Measurements from ENCODE around the gene STK26. TPM values are rescaled to one million over a fixed set of nuclear protein-coding genes. Genes with fewer than 3 reads are reported as not detected.

STK26 gene
- total RNA-seq, 1 donor: 9.1 TPM

DNA sequence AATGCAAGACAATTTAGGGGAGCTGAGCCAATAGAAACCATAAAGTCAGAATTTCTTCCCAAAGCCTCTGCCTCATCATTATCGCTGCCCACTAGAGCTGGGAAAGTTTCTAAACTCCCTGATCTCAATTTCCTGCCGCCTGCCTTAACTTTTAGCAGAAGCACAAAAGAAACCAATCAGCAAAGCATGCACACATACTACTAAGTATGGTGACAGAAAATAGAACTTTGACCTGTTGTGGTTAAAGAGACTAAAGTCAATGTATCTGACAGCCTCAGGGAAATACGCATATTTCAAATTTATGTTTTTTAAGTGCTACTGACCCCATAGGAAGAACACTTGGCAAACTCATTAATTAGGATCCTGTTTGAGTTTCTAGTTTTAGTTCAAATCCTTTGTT is 10.1 kb downstream of the STK26 start:
- H3K4me3 ChIP-seq (ENCODE audit: low read depth, low read length): no peak overlapping the region
- no peak for DNase-seq (ENCODE audit: low read depth)
- TF ChIP-seq, protein P1, sequence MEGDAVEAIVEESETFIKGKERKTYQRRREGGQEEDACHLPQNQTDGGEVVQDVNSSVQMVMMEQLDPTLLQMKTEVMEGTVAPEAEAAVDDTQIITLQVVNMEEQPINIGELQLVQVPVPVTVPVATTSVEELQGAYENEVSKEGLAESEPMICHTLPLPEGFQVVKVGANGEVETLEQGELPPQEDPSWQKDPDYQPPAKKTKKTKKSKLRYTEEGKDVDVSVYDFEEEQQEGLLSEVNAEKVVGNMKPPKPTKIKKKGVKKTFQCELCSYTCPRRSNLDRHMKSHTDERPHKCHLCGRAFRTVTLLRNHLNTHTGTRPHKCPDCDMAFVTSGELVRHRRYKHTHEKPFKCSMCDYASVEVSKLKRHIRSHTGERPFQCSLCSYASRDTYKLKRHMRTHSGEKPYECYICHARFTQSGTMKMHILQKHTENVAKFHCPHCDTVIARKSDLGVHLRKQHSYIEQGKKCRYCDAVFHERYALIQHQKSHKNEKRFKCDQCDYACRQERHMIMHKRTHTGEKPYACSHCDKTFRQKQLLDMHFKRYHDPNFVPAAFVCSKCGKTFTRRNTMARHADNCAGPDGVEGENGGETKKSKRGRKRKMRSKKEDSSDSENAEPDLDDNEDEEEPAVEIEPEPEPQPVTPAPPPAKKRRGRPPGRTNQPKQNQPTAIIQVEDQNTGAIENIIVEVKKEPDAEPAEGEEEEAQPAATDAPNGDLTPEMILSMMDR (IDR thresholded peaks at IDR 0.05; ENCODE audit: insufficient read depth, low read depth, low read length): no peak

GRCh38 chrX:132034648-132035047 is 11.5 kb downstream of the STK26 start:
- TF ChIP-seq, protein P1 (IDR thresholded peaks at IDR 0.05; ENCODE audit: insufficient read depth, low read depth, low read length): no peak
- no peak overlapping the region for H3K4me3 ChIP-seq (ENCODE audit: low read depth, low read length)
- no peak for DNase-seq (ENCODE audit: low read depth)

GRCh38 chrX:132037479-132037993 is 14.4 kb downstream of the STK26 start:
- TF ChIP-seq, protein P1 (IDR thresholded peaks at IDR 0.05; ENCODE audit: insufficient read depth, low read depth, low read length): no peak
- no peak for DNase-seq (ENCODE audit: low read depth)
- H3K4me3 ChIP-seq (ENCODE audit: low read depth, low read length): no peak overlapping the region

DNA sequence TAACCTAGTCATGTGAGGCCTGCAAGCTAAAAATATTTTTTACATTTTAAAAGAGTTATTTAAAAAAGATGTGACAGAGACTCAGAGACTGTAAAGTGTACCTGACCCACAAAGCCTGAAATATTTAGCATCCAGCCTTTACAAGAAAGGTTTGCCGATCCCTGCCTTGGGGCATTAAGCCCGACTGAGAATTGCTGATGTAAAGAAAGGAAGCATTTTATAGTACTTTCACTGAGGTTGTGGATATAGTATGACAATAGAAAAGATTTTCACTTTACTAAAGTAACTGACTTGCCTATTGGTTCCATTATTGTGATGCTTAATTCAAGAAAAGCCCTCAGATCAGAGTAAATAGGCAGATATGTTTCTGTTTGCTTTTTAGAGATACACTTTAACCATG is 17.0 kb downstream of the STK26 start:
- no peak for DNase-seq (ENCODE audit: low read depth)
- TF ChIP-seq, protein P1 (IDR thresholded peaks at IDR 0.05; ENCODE audit: insufficient read depth, low read depth, low read length): no peak
- H3K4me3 ChIP-seq (ENCODE audit: low read depth, low read length): no peak overlapping the region

DNA sequence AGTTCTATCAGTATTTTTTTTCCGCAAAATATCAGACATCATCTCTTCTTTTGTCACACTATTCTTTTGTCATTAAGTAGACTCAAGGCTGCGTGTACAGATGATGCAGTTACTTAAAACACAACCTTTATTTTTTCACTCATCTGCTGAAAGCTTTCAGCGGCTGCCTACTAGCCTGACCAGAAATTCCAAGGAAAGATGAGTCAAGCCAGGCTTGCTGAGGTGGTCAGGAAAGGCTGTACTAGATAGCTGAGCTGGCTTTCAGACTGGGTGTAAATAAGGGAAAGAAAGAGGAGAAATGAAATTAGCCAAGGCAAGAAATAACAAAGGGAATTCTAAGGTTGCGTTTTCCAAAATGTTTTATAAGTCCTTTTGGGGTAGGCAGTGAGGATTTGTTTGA is 17.9 kb downstream of the STK26 start:
- DNase-seq (ENCODE audit: low read depth): peak; percentile 19
- TF ChIP-seq, protein P1 (IDR thresholded peaks at IDR 0.05; ENCODE audit: insufficient read depth, low read depth, low read length): no peak
- no peak overlapping the region for H3K4me3 ChIP-seq (ENCODE audit: low read depth, low read length)

DNA sequence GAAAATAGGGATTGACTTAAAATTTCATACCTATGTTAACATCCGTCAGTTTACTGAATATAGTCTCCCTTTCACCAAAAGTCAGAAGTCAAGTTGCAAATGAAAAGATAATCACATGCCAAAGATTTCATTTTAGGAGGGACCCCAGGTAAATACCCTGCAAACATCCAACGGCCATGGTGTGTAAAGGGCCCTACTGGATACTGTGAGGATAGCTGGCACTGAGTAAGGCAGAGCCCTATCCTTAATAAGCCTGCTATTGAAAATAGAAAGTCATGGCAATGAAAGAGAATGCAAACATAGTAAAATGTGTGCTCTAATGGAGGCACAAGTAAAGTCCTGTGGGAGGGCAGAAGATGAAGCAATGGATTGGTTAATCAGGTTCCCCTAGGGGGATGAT is 20.9 kb downstream of the STK26 start:
- TF ChIP-seq, protein P1 (IDR thresholded peaks at IDR 0.05; ENCODE audit: insufficient read depth, low read depth, low read length): no peak
- no peak overlapping the region for H3K4me3 ChIP-seq (ENCODE audit: low read depth, low read length)
- no peak for DNase-seq (ENCODE audit: low read depth)

DNA sequence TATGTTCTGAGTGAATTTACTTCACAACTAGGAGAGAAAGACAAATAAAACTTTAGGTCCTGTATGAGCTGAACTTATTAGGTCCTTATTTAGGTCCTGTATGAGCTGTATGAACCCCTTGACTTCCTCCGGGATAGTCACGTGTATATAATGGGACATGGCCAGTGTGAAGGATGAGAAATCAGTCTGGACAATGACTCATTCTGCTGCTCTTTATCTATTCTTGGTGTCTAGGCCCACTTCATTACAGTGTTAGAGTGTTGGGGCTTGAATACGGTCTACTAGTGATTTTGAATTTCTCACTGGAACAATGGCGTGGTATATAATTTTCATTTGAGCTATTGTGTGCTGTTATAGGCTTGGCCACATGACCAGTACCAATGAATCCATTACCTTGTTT is 21.9 kb downstream of the STK26 start:
- H3K4me3 ChIP-seq (ENCODE audit: low read depth, low read length): no peak overlapping the region
- DNase-seq (ENCODE audit: low read depth): peak; percentile 5
- TF ChIP-seq, protein P1 (IDR thresholded peaks at IDR 0.05; ENCODE audit: insufficient read depth, low read depth, low read length): no peak

Data from fibroblast of villous mesenchyme (primary cell).